Testis (tissue), 2 donors: ENCODE data around the gene ALG14.

Source experiments
- POLR2A ChIP-seq: fragments of 450-650 bp; IDR thresholded peaks from one replicate; pipeline ENCODE4 v1.6.1; 2017; ENCODE audit warnings: antibody characterized with exemption, mild to moderate bottlenecking, moderate library complexity
- TF ChIP-seq, protein P1 (sequence below), 3 experiments: fragments of 450-650 bp in 2 of 3; fragments of 200-600 bp in 1 of 3; sonication (generic) in 1 of 3; IDR thresholded peaks; one replicate each; pipeline ENCODE4 v1.5.1; 2016 to 2019; ENCODE audit warnings: antibody characterized with exemption in 3 of 3, mild to moderate bottlenecking in 2 of 3, moderate library complexity in 1 of 3

DNA sequence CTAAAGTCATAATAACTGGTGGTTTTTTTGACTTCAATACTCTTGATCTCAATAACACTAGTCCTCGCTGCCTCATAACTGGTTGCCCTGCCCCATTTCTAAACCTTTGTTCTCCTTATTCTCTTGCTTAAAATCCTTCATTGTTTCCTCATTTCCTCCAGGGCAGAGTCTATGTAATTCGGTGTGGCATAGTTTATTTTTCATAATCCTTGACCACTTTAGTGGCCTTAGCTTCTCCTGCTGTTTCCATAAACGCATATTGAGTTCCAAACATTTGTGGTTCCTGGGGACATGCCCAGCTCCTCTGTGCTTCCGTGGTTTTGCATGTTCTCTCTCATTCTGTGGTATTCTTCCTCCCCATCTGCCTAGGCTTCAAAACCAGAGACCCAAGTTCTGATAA lies 25.4 kb upstream of the ALG14 start:
- TF ChIP-seq, protein P1, sequence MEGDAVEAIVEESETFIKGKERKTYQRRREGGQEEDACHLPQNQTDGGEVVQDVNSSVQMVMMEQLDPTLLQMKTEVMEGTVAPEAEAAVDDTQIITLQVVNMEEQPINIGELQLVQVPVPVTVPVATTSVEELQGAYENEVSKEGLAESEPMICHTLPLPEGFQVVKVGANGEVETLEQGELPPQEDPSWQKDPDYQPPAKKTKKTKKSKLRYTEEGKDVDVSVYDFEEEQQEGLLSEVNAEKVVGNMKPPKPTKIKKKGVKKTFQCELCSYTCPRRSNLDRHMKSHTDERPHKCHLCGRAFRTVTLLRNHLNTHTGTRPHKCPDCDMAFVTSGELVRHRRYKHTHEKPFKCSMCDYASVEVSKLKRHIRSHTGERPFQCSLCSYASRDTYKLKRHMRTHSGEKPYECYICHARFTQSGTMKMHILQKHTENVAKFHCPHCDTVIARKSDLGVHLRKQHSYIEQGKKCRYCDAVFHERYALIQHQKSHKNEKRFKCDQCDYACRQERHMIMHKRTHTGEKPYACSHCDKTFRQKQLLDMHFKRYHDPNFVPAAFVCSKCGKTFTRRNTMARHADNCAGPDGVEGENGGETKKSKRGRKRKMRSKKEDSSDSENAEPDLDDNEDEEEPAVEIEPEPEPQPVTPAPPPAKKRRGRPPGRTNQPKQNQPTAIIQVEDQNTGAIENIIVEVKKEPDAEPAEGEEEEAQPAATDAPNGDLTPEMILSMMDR (IDR thresholded peaks at IDR 0.05) = no peak
- TF ChIP-seq POLR2A = no peak
